H1 (cell line): ENCODE data around the gene C14orf132. TPM values are rescaled to one million over a fixed set of nuclear protein-coding genes. Genes with fewer than 3 reads are reported as not detected.

Experiments used
- CTCF ChIA-PET: fragments of 300-600 bp; sonication (Branson Sonifier 250); formaldehyde crosslinking; loops from one replicate; lab custom pipeline; 2021; ENCODE audit not compliant: partially characterized antibody; lab: Charles Lee
- POLR2A ChIA-PET: fragments of 300-600 bp; sonication (Branson Sonifier 250); formaldehyde crosslinking; loops from one replicate; lab custom pipeline; 2021; ENCODE audit warnings: inconsistent platforms; ENCODE audit not compliant: partially characterized antibody; lab: Charles Lee
- DNase-seq, 2 experiments: peaks; one replicate each; pipeline versions ENCODE4 v3.0.0 to v3.0.0-alpha.2; 2010 to 2022; ENCODE audit warnings: low spot score in 2 of 2, low read depth in 1 of 2, mixed read lengths in 1 of 2
- FAIRE-seq: peaks from 2 replicates; lab custom pipeline; 2011; peaks lifted over from hg19 to GRCh38; lab: Jason Lieb, UNC
- H2AFZ ChIP-seq: 2 replicates; pipeline ENCODE4 v1.8.1; 2012; ENCODE audit warnings: low read length, inconsistent platforms
- H2AK5ac ChIP-seq: 2 replicates; pipeline ENCODE4 v1.6.1; 2013; ENCODE audit warnings: low read depth, low read length
- H2BK120ac ChIP-seq: replicated peaks from 2 replicates; pipeline ENCODE3; 2013; ENCODE audit warnings: low read depth, low read length, inconsistent platforms
- H2BK12ac ChIP-seq: 2 replicates; pipeline ENCODE4 v1.6.1; 2013; ENCODE audit warnings: low read depth, low read length
- H2BK15ac ChIP-seq: 2 replicates; pipeline ENCODE4 v1.6.1; 2013; ENCODE audit warnings: low read length
- H2BK20ac ChIP-seq: 2 replicates; pipeline ENCODE4 v1.6.1; 2013; ENCODE audit warnings: low read length
- H2BK5ac ChIP-seq: 2 replicates; pipeline ENCODE4 v1.6.1; 2013; ENCODE audit warnings: low read depth, low read length
- H3K14ac ChIP-seq: 2 replicates; pipeline ENCODE4 v1.6.1; 2013; ENCODE audit warnings: inconsistent platforms; ENCODE audit not compliant: insufficient read length
- H3K18ac ChIP-seq: 2 replicates; pipeline ENCODE4 v1.6.1; 2013; ENCODE audit warnings: low read length; ENCODE audit errors: extremely low read depth
- H3K23ac ChIP-seq: 2 replicates; pipeline ENCODE4 v1.6.1; 2013; ENCODE audit warnings: inconsistent platforms; ENCODE audit not compliant: insufficient read length
- H3K23me2 ChIP-seq: 2 replicates; pipeline ENCODE4 v1.6.1; 2013; ENCODE audit warnings: low read depth, low read length
- H3K27ac ChIP-seq: 2 replicates; pipeline ENCODE4 v1.6.1; 2011; ENCODE audit warnings: low read depth, low read length, inconsistent platforms
- H3K27me3 ChIP-seq, 4 experiments: replicated peaks in 1 of 4; 1 replicate in 1 of 4; 2 replicates in 3 of 4; pipeline versions ENCODE4 v1.6.1 to v1.8.1; 2011 to 2013; ENCODE audit warnings: low read length in 3 of 4, mild to moderate bottlenecking in 3 of 4, inconsistent platforms in 2 of 4, mixed read lengths in 2 of 4, moderate library complexity in 1 of 4; ENCODE audit not compliant: control insufficient read depth in 3 of 4, insufficient read depth in 3 of 4; ENCODE audit errors: extremely low read depth in 1 of 4
- H3K36me3 ChIP-seq, 4 experiments: 2 replicates each; pipeline versions ENCODE4 v1.6.1 to v1.8.1; 2011 to 2013; ENCODE audit warnings: mild to moderate bottlenecking in 4 of 4, low read length in 3 of 4, moderate library complexity in 2 of 4, control low read depth in 1 of 4, inconsistent platforms in 1 of 4; ENCODE audit not compliant: insufficient read depth in 4 of 4, control insufficient read depth in 2 of 4
- H3K4ac ChIP-seq: replicated peaks from 2 replicates; pipeline ENCODE3; 2013; ENCODE audit warnings: low read length, low read depth, mixed read lengths, inconsistent platforms; ENCODE audit not compliant: insufficient read length
- H3K4me1 ChIP-seq, 4 experiments: replicated peaks in 1 of 4; 1 replicate in 1 of 4; 2 replicates in 3 of 4; pipeline versions ENCODE4 v1.6.1 to v1.8.1; 2011 to 2013; ENCODE audit warnings: low read length in 3 of 4, inconsistent platforms in 2 of 4, mixed read lengths in 1 of 4; ENCODE audit not compliant: insufficient read depth in 4 of 4, control insufficient read depth in 3 of 4
- H3K4me2 ChIP-seq, 2 experiments: 2 replicates each; pipeline versions ENCODE4 v1.6.1 to v1.8.1; 2011 to 2013; ENCODE audit warnings: low read depth in 2 of 2, low read length in 2 of 2, control low read depth in 1 of 2, inconsistent platforms in 1 of 2, mild to moderate bottlenecking in 1 of 2; ENCODE audit not compliant: insufficient read depth in 1 of 2
- H3K4me3 ChIP-seq, 4 experiments: fragments of 200-600, 300-600 bp in 1 of 4; sonication (generic), shearing (Covaris generic), sonication (Bioruptor Twin) in 1 of 4; 2 replicates each; pipeline versions ENCODE4 v1.5.1 to v1.8.1; 2011 to 2016; ENCODE audit warnings: low read length in 4 of 4, low read depth in 3 of 4, control low read depth in 2 of 4, inconsistent platforms in 2 of 4, mild to moderate bottlenecking in 2 of 4, mixed read lengths in 1 of 4, moderate library complexity in 1 of 4; ENCODE audit not compliant: insufficient read depth in 2 of 4; ENCODE audit errors: extremely low read depth in 1 of 4
- H3K56ac ChIP-seq: replicated peaks from 2 replicates; pipeline ENCODE3; 2013; ENCODE audit warnings: low read depth, mild to moderate bottlenecking, mixed read lengths, low read length, inconsistent platforms; ENCODE audit not compliant: insufficient read length
- H3K79me1 ChIP-seq: 2 replicates; pipeline ENCODE4 v1.6.1; 2013; ENCODE audit warnings: low read depth, low read length, control low read depth
- H3K79me2 ChIP-seq, 2 experiments: 2 replicates each; pipeline versions ENCODE4 v1.6.1 to v1.8.1; 2012 to 2013; ENCODE audit warnings: low read length in 2 of 2, mild to moderate bottlenecking in 2 of 2, inconsistent platforms in 1 of 2; ENCODE audit not compliant: insufficient read depth in 2 of 2, control insufficient read depth in 1 of 2
- H3K9ac ChIP-seq, 4 experiments: replicated peaks in 1 of 4; 1 replicate in 1 of 4; 2 replicates in 3 of 4; pipeline versions ENCODE4 v1.6.1 to v1.8.1; 2011 to 2013; ENCODE audit warnings: low read depth in 3 of 4, low read length in 3 of 4, control low read depth in 2 of 4, mild to moderate bottlenecking in 2 of 4, moderate library complexity in 2 of 4, inconsistent platforms in 1 of 4; ENCODE audit errors: extremely low read depth in 1 of 4
- H3K9me3 ChIP-seq, 2 experiments: 2 replicates each; pipeline versions ENCODE4 v1.6.1 to v1.8.1; 2012 to 2013; ENCODE audit warnings: mild to moderate bottlenecking in 2 of 2, moderate library complexity in 2 of 2, control low read depth in 1 of 2, inconsistent platforms in 1 of 2, low read depth in 1 of 2, low read length in 1 of 2, mixed read lengths in 1 of 2; ENCODE audit not compliant: insufficient read depth in 2 of 2
- H4K20me1 ChIP-seq, 2 experiments: replicated peaks in 1 of 2; 2 replicates each; pipeline versions ENCODE3 to v1.8.1; 2011 to 2013; ENCODE audit warnings: inconsistent platforms in 2 of 2, low read length in 2 of 2, mild to moderate bottlenecking in 1 of 2; ENCODE audit not compliant: insufficient read depth in 2 of 2, control insufficient read depth in 1 of 2
- H4K5ac ChIP-seq: 2 replicates; pipeline ENCODE4 v1.6.1; 2013; ENCODE audit warnings: low read length, low read depth, mixed read lengths, inconsistent platforms; ENCODE audit not compliant: insufficient read length
- H4K8ac ChIP-seq: 2 replicates; pipeline ENCODE4 v1.8.0; 2013; ENCODE audit warnings: mild to moderate bottlenecking, moderate library complexity, low read length, inconsistent platforms; ENCODE audit not compliant: insufficient read depth; ENCODE audit errors: extremely low read depth
- H4K91ac ChIP-seq: replicated peaks from 2 replicates; pipeline ENCODE3; 2013; ENCODE audit warnings: low read length, mixed read lengths, inconsistent platforms; ENCODE audit not compliant: insufficient read length
- ATF3 ChIP-seq: IDR thresholded peaks from 2 replicates; pipeline ENCODE4 v1.6.1; 2011; ENCODE audit warnings: low read depth, mild to moderate bottlenecking, low read length; ENCODE audit not compliant: insufficient read depth
- CTCF ChIP-seq, 3 experiments: IDR thresholded peaks; 1 replicate in 2 of 3; 2 replicates in 1 of 3; pipeline versions ENCODE4 v1.5.1 to v1.6.1; 2011; ENCODE audit warnings: low read length in 3 of 3, mild to moderate bottlenecking in 3 of 3, inconsistent platforms in 2 of 3, low read depth in 1 of 3, moderate library complexity in 1 of 3; ENCODE audit not compliant: insufficient read depth in 1 of 3; ENCODE audit errors: control extremely low read depth in 1 of 3
- E2F6 ChIP-seq: IDR thresholded peaks from 2 replicates; pipeline ENCODE4 v1.6.1; 2012; ENCODE audit warnings: inconsistent platforms
- GTF2F1 ChIP-seq: IDR thresholded peaks from 2 replicates; pipeline ENCODE4 v1.6.1; 2012; ENCODE audit warnings: low read depth, low read length, improper control_type of control experiment, borderline replicate concordance
- KDM4A ChIP-seq: IDR thresholded peaks from one replicate; pipeline ENCODE4 v1.7.1; 2012; ENCODE audit warnings: low read depth, mild to moderate bottlenecking, moderate library complexity, low read length, inconsistent platforms; ENCODE audit not compliant: severe bottlenecking
- SUZ12 ChIP-seq: fragments of 200-600 bp; sonication (generic); IDR thresholded peaks from 2 replicates; pipeline ENCODE4 v1.6.1; 2012; ENCODE audit warnings: mild to moderate bottlenecking, inconsistent platforms, low read length, moderate library complexity, mixed read lengths
- USF2 ChIP-seq: IDR thresholded peaks from 2 replicates; pipeline ENCODE4 v1.6.1; 2011; ENCODE audit warnings: low read length, improper control_type of control experiment
- WGBS, 2 experiments: shearing (Covaris generic) in 1 of 2; methylation state at CpG; one replicate each; pipeline versions ENCODE4 v1.1.6 to v1.1.7; 2013 to 2015; ENCODE audit warnings: low lambda C conversion rate in 2 of 2, mixed read lengths in 2 of 2, inconsistent platforms in 1 of 2, low coverage in 1 of 2, missing lambda C conversion rate in 1 of 2; ENCODE audit not compliant: insufficient replicate concordance in 2 of 2, insufficient coverage in 1 of 2, insufficient read length in 1 of 2; ENCODE audit errors: extremely low coverage in 1 of 2, missing lambda C conversion rate in 1 of 2; 5-methylcytosine and 5-hydroxymethylcytosine counted together
- polyA plus RNA-seq, 7 experiments: library from polyadenylated mRNA; depleted of rRNA in 3 of 7; stranded (reverse) in 5 of 7; unstranded in 2 of 7; fragments of >200 nt in 5 of 7; fragments of 200-250 nt in 2 of 7; gene quantifications; 1 replicate in 5 of 7; 2 replicates in 1 of 7; 4 replicates in 1 of 7; pipeline versions ENCODE4 v1.2.1 to v1.2.3, GENCODE V29; 2011 to 2013; ENCODE audit warnings: missing spikeins in 2 of 7, mixed read lengths in 2 of 7
- total RNA-seq: library from RNA; stranded (reverse); fragmentation: NEBNext Ultra II Directional; extraction: Animal tissue kit (Norgen Biotek cat#: 25700); gene quantifications from 2 replicates; pipeline ENCODE4 v1.2.1, GENCODE V29; 2021

The C14orf132 gene
- total and polyA plus RNA-seq, 2 of the 8 experiments (the other 6 are each of a cell fraction or from before 2014, with no cell fraction given): 11.7 to 32.5 TPM

GRCh38 chr14:96136371-96137005 is 97.3 kb downstream of the C14orf132 start:
- no peak overlapping the region for H3K27ac ChIP-seq
- H4K20me1 ChIP-seq: no peaks in the 10 kb centered on the region
- H2BK15ac ChIP-seq: no peak overlapping the region
- no peaks in the 10 kb centered on the region for H3K36me3 ChIP-seq
- H2BK5ac ChIP-seq: no peak overlapping the region
- H2BK12ac ChIP-seq: no peak overlapping the region
- H4K5ac ChIP-seq: no peak overlapping the region
- H3K4ac ChIP-seq: no peak overlapping the region
- no peak overlapping the region for H3K4me2 ChIP-seq
- POLR2A ChIA-PET: no interaction called here
- H2AFZ ChIP-seq: no peak overlapping the region
- no peak overlapping the region for H2BK20ac ChIP-seq
- CTCF ChIA-PET: interaction anchor here (0.6 to 1.1 kb wide), 4 partner anchors 36 to 135 kb away, joined by 3 to 4 read pairs (median 3); no protein-coding TSS in a partner anchor
- H3K79me2 ChIP-seq: no peaks in the 10 kb centered on the region
- no peak overlapping the region for H2BK120ac ChIP-seq
- WGBS, 2 experiments: 43% methylated on average over 4 of the region's 4 CpGs; no CpG with 5 or more reads in 1 of the 2 experiments
- H3K79me1 ChIP-seq: no peaks in the 10 kb centered on the region
- no peaks in the 10 kb centered on the region; a peak in 2 of 7 replicates for H3K27me3 ChIP-seq
- H3K23me2 ChIP-seq: no peaks in the 10 kb centered on the region
- no peak overlapping the region for H3K4me3 ChIP-seq
- no peak overlapping the region for H4K91ac ChIP-seq
- DNase-seq: no peak
- H3K4me1 ChIP-seq: no peaks in the 10 kb centered on the region
- H3K56ac ChIP-seq: no peak overlapping the region
- H3K23ac ChIP-seq: no peak overlapping the region
- no peak overlapping the region for H4K8ac ChIP-seq
- no peak overlapping the region for H3K18ac ChIP-seq
- H3K14ac ChIP-seq: no peak overlapping the region
- no peak overlapping the region for H3K9ac ChIP-seq
- no peak overlapping the region for H2AK5ac ChIP-seq
- H3K9me3 ChIP-seq: 0 out of 4 replicates have a peak, but pooled peaks cover 0 to 3% of the 10 kb centered on the region in 2 experiments
- FAIRE-seq: no peak
- no peak for TF ChIP-seq GTF2F1
- TF ChIP-seq ATF3: no peak
- no peak for TF ChIP-seq CTCF (IDR thresholded peaks at IDR 0.05; ENCODE audit: control extremely low read depth in 1 of 3, insufficient read depth in 1 of 3, low read depth in 1 of 3, low read length in 3 of 3)
- no peak for TF ChIP-seq E2F6
- no peak for TF ChIP-seq SUZ12
- TF ChIP-seq USF2: no peak
- TF ChIP-seq KDM4A: no peak
